GM18526 (cell line): Measurements from ENCODE around the gene JAG2.

Experiments used
- POLR2A ChIP-seq: IDR thresholded peaks from 3 replicates; pipeline ENCODE4 v1.6.1; 2011; ENCODE audit not compliant: insufficient read length; ENCODE audit errors: extremely low read depth

Gene JAG2

DNA sequence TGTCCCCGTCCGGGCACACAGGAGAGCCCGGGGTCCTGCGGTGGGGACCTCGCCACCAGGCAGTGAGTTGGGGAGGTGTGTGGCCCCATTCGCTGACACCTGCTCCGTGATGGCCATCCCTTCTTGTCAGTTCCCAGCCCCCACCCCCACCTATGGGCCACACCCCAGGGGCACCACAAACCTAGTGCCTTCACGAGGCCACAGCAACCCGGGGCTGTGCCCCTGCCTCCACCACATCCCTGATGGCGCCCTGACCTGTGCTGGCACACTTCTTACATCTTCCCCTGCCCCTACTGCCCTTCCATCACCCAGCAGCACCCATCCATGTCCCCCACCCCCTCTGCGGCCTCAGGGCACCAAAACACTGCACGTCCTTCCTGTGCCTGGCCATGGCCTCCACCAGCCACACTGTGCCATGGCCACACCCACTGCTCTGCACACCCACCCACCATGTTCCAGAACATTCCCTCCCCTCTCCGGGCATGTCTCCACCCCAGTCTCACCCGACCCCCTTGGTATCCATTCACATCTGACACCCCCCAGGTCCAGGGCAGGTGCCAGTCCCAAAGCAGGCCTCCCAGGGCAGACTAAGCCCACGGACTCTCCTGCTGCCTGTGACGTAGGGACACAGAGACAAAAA is 24.4 kb downstream of the JAG2 start:
- TF ChIP-seq POLR2A = no peak

GRCh38 chr14:105143451-105144025 is 25.0 kb downstream of the JAG2 start:
- TF ChIP-seq POLR2A = no peak

DNA sequence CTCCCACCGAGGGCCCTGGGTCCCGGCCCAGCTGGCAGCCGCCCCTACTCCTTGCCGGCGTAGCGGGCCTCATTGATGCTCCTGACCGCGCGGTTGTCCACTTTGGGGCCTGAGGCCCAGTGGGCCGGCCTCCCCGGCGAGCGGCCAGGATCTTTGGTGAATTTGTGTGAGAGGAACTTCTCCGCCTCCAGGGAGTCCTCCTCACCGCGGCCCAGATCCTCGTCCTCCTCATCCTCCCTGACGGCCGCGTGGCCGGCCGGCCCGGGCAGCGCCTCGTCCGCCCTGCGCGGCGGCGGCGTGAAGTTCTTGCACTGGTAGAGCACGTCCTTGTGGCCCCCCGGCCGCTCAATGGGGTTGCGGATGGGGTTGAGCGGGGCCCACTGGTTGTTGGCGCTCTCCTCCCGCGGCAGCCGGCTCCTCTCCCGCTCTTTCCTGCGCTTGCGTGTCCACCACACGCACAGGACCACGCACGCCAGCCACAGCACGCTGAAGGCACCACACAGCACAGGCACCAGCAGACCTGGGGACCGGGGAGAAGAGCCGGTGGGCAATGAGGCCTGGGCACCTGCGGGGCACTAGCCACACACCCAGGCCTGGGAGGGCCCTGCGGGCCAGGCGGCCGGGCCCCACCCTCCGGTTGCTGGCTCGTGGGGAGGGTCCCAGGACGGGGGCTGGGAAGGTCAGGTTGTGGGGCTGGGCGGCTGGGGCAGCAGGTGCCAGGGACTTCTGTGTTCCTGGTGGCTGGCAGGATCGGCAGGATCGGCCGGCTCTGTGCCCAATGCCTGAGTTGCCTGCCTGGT is 25.7 kb downstream of the JAG2 start:
- no peak for TF ChIP-seq POLR2A

GRCh38 chr14:105141486-105142281 is 26.9 kb downstream of the JAG2 start:
- no peak for TF ChIP-seq POLR2A

DNA sequence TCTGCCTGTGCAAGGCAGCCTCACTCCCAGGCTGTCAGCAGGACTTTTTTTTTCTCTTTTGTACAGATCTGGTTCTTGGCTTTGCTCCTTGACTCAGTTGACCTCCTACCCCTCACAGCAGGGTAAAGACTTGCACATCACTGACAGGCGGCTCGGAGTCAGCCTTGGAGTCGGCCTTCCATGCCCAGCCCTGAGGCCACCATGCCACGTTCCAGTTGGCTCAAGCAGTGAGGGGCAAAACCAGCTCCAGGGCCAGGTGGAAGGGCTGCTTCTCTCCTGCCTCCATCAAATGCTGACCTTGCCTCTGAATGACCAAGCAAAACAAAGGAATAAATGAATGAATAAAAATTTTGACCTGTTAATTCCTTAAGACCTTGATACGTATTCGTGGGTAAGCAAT is 27.6 kb downstream of the JAG2 start:
- TF ChIP-seq POLR2A = no peak

DNA sequence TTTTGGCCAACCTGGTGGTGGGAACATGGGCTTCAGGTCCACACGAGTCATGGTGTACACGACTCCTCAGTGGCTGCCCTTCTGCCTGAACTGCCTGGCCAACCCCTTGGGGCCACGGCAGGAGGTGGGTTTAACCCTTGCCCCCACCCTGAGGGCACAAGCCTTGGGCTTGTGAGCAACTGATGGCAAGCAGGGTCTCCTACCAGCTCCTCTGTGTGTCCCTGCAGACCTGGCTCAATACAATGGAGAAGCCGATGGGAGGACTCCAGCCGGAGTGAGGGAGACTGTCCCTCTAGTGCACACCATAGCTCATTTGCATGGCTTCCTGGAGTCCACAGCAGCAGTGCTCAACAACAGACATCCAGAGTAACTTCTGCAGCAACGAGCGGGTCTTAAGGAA is 28.0 kb downstream of the JAG2 start:
- TF ChIP-seq POLR2A = no peak

- no peak for TF ChIP-seq POLR2A
Observed at GRCh38 chr14:105139831-105140239, 28.7 kb downstream of the JAG2 start.

DNA sequence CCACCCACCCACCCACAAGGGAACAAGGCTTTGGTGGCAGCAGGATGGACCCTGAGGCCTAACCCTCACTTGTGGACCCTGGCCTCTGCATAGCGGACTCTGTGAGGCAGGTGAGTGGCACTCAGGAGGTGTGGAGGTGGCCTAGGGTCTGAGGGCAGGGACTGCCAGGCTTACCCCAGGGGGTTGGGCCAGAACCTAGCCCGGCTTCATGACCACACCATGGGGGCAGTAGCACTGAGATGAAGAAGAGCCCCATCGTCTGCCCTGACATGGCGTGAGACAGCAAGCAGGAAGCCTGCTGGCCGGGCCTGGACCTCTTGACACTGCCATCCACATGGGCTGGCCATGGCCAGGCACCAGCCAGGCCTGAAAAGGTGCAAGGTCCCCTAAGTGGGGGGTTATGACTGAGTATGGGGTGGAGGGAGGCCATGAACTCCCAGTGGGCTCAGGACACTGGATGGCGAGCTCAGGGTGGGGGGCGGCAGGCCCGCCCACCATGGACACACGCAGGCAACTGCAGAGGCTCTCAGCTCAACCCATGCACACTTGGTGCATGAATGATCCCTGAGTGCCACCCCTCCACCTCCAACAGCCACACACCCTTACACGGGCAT is 29.3 kb downstream of the JAG2 start:
- TF ChIP-seq POLR2A = no peak

- TF ChIP-seq POLR2A = no peak
Observed at GRCh38 chr14:105138551-105139111, 29.9 kb downstream of the JAG2 start.

DNA sequence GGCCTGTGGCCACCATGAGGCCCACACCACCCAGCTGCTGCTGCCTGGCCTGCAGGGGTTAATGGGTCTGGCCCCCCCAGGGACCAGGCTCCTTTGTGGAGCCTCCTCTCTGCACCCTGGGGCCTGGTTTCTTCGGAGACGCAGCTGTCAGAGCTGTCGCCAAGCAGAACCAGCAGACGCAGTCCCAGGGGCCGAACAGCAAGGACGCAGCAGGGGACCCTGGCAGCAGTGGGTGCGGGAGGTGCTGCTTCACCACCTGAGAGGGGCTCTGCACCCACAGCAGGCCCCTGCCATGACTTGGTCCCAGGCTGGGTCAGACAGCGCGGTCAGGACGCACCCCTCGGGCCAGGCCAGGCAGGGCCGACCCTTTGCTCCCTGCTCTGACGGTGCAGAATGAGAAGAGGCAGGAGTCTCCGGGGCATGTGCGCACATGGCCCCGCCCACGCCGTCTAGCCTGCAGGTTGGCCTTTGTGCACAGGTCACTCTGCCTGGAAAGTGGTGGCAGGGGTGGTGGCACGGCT is 30.5 kb downstream of the JAG2 start:
- no peak for TF ChIP-seq POLR2A

DNA sequence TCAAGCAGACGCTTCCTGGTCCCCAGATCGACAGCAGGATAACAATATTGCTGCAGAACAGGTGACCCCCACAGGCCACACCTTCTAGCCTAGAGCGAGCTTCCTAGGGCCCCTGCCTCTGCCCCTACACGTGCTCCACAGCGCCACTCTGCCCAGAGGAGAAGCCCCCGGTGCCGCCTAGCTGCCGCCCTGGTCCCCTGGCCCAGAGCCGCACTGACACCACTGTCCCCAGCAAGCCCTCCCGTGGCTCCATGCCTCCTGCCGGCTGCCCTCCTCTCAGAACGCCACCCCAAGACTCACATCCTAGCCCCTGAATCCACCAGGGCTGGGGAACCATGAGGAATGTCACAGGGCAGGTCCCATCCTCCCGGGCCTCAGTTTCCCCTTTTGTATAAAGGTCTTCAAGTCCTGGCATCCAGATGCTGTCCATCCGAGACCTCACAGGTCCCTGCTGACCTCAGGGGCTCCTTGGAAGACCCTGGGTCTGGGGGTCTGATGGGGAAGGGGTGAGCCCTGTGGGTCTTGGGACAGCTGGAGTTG is 31.0 kb downstream of the JAG2 start:
- no peak for TF ChIP-seq POLR2A

GRCh38 chr14:105136401-105137322 is 31.9 kb downstream of the JAG2 start:
- no peak for TF ChIP-seq POLR2A

GRCh38 chr14:105135700-105136395 is 32.7 kb downstream of the JAG2 start:
- no peak for TF ChIP-seq POLR2A
